ENCODE data around the gene CTDSP2. TPM values are rescaled to one million over a fixed set of nuclear protein-coding genes. Genes with fewer than 3 reads are reported as not detected.

Gene CTDSP2
- total RNA-seq, 1 experiment from 2014 or later = 82.7 TPM

GRCh38 chr12:57811028-57811755 is 35.3 kb downstream of the CTDSP2 start (continued):
- TF ChIP-seq ZBTB33 (IDR thresholded peaks at IDR 0.05; ENCODE audit: extremely low read depth, insufficient replicate concordance, low read length) (no peak), ELF1 (IDR thresholded peaks at IDR 0.05; ENCODE audit: borderline replicate concordance, low read depth) (no peak), CBX3 (IDR thresholded peaks at IDR 0.05; ENCODE audit: low read depth) (no peak), EGR1 (IDR thresholded peaks at IDR 0.05; ENCODE audit: low read depth) (no peak)

- Histone ChIP-seq H3K27me3 (ENCODE audit: insufficient read depth, low read length) (no peaks in the 10 kb centered on the region), H3K4me3 (replicated peaks in 1 of 2; ENCODE audit: low read depth in 1 of 2, low read length in 2 of 2) (no peak overlapping the region), H3K4me2 (ENCODE audit: low read length) (peak overlapping the region; percentile 28), H3K27ac (ENCODE audit: low read depth, low read length) (no peak overlapping the region), H3K9me2 (ENCODE audit: insufficient read depth) (no peaks in the 10 kb centered on the region), H3K79me2 (ENCODE audit: insufficient read depth, low read length) (no peaks in the 10 kb centered on the region), H4K20me1 (ENCODE audit: insufficient read depth) (no peaks in the 10 kb centered on the region), H3K36me3 (ENCODE audit: control insufficient read depth in 1 of 2, insufficient read depth in 2 of 2, low read length in 2 of 2) (no peaks in the 10 kb centered on the region), H3K4me1 (ENCODE audit: control insufficient read depth in 1 of 2, insufficient read depth in 2 of 2, low read length in 2 of 2) (peaks cover 0 to 13% of the 10 kb centered on the region in 2 experiments; a peak in 2 of 4 replicates), H3K9ac (ENCODE audit: low read length) (no peak overlapping the region), H2AFZ (ENCODE audit: low read depth, low read length, poor library complexity, severe bottlenecking) (no peak overlapping the region), H3K9me3 (ENCODE audit: control insufficient read depth in 1 of 2, insufficient read depth in 1 of 2, low read depth in 1 of 2, low read length in 2 of 2) (no peaks in the 10 kb centered on the region)
- DNase-seq (ENCODE audit: low read depth, low spot score) (peak; percentile 34), ATAC-seq (peak; percentile 59)
- TF ChIP-seq TCF7L2 (IDR thresholded peaks at IDR 0.05; ENCODE audit: borderline replicate concordance, extremely low read depth, insufficient read depth, insufficient read length) (peak; percentile 11), POLR2AphosphoS5 (IDR thresholded peaks at IDR 0.05; ENCODE audit: low read depth, low read length) (0 out of 2 replicates have a peak, but pooled peaks have one; percentile 21), YY1 (IDR thresholded peaks at IDR 0.05; ENCODE audit: extremely low read depth, insufficient replicate concordance, low read depth, low read length) (no peak)
- ChIA-PET RAD21 (ENCODE audit: low non-redundant PET in 1 of 2, low total read pairs in 2 of 2, uncharacterized antibody in 2 of 2, unreplicated experiment in 2 of 2) (no interaction called here), POLR2A (interaction anchor here (0.6 kb wide), 1 partner anchor 121 kb away, joined by 5 read pairs; no protein-coding TSS in a partner anchor), CTCF (no interaction called here)
- BruUV-seq (replicated peaks) = no TSS peak
- intact Hi-C loops (cut with micrococcal nuclease) = no loop called here
Observed at GRCh38 chr12:57810450-57810849, 36.1 kb downstream of the CTDSP2 start.

All from HCT116 (cell line).